HepG2 (cell line): ENCODE results near the gene SEMA3F. TPM values are rescaled to one million over a fixed set of nuclear protein-coding genes. Genes with fewer than 3 reads are reported as not detected.
A peak's percentile ranks its signal among the peaks of the same experiment; 100 is the strongest.

Experiments
- ATAD3A ChIP-seq: sonication (generic); formaldehyde crosslinking; IDR thresholded peaks from 2 replicates; pipeline ENCODE4 v1.4.0; 2020; ENCODE audit warnings: missing genetic modification reagents
- ATF4 ChIP-seq, 2 experiments: fragments of 450-650 bp in 1 of 2; sonication (generic) in 1 of 2; formaldehyde crosslinking; IDR thresholded peaks; 2 replicates each; pipeline versions ENCODE4 v1.5.0 to v1.8.0; 2020 to 2022; ENCODE audit warnings: mild to moderate bottlenecking in 1 of 2, missing genetic modification reagents in 1 of 2
- BRD4 ChIP-seq: sonication (generic); formaldehyde crosslinking; IDR thresholded peaks from 2 replicates; pipeline ENCODE4 v1.4.0; 2020; ENCODE audit warnings: missing genetic modification reagents
- CAMTA2 ChIP-seq: sonication (generic); formaldehyde crosslinking; IDR thresholded peaks from 2 replicates; pipeline ENCODE4 v1.4.0; 2020; ENCODE audit warnings: mild to moderate bottlenecking, missing genetic modification reagents, borderline replicate concordance
- FOXK2 ChIP-seq: fragments of 450-650 bp; IDR thresholded peaks from 2 replicates; pipeline ENCODE4 v1.6.1; 2016
- GABPB1 ChIP-seq: IDR thresholded peaks from 2 replicates; pipeline ENCODE4 v1.6.1; 2016; ENCODE audit warnings: mild to moderate bottlenecking, missing genetic modification reagents, moderate library complexity, missing compliant biosample characterization
- MEIS1 ChIP-seq: sonication (generic); formaldehyde crosslinking; IDR thresholded peaks from 2 replicates; pipeline ENCODE4 v1.9.0; 2021; ENCODE audit warnings: mild to moderate bottlenecking, missing genetic modification reagents, moderate library complexity, borderline replicate concordance
- MLX ChIP-seq: IDR thresholded peaks from 2 replicates; pipeline ENCODE4 v1.6.1; 2016
- MXD4 ChIP-seq: IDR thresholded peaks from 2 replicates; pipeline ENCODE4 v1.6.1; 2016; ENCODE audit warnings: mild to moderate bottlenecking, missing biosample characterization, missing genetic modification reagents
- NAIF1 ChIP-seq: sonication (generic); formaldehyde crosslinking; IDR thresholded peaks from 2 replicates; pipeline ENCODE4 v1.5.0; 2020; ENCODE audit warnings: mild to moderate bottlenecking, missing genetic modification reagents, borderline replicate concordance
- PHB2 ChIP-seq: fragments of 450-650 bp; IDR thresholded peaks from 2 replicates; pipeline ENCODE4 v1.6.1; 2018; ENCODE audit not compliant: partially characterized antibody
- SNAI1 ChIP-seq: sonication (generic); formaldehyde crosslinking; IDR thresholded peaks from 2 replicates; pipeline ENCODE4 v1.5.0; 2020; ENCODE audit warnings: mild to moderate bottlenecking, missing genetic modification reagents, borderline replicate concordance
- TFAP4 ChIP-seq: sonication (generic); IDR thresholded peaks from 2 replicates; pipeline ENCODE4 v1.6.1; 2016; ENCODE audit warnings: low read depth, borderline replicate concordance
- TFE3 ChIP-seq: IDR thresholded peaks from 2 replicates; pipeline ENCODE4 v1.6.1; 2016
- THAP8 ChIP-seq: sonication (generic); formaldehyde crosslinking; IDR thresholded peaks from 2 replicates; pipeline ENCODE4 v1.5.1; 2020; ENCODE audit warnings: missing genetic modification reagents, mild to moderate bottlenecking, borderline replicate concordance
- YY1 ChIP-seq: IDR thresholded peaks from 2 replicates; pipeline ENCODE4 v1.6.1; 2011; ENCODE audit warnings: low read length, low read depth, moderate library complexity, mild to moderate bottlenecking; ENCODE audit not compliant: insufficient read depth, insufficient replicate concordance
- ZFY ChIP-seq: sonication (generic); formaldehyde crosslinking; IDR thresholded peaks from 2 replicates; pipeline ENCODE4 v1.4.0; 2020; ENCODE audit warnings: missing genetic modification reagents
- ZNF232 ChIP-seq: sonication (generic); formaldehyde crosslinking; IDR thresholded peaks from 2 replicates; pipeline ENCODE4 v1.4.0; 2020; ENCODE audit warnings: missing genetic modification reagents, borderline replicate concordance
- ZNF414 ChIP-seq: sonication (generic); formaldehyde crosslinking; IDR thresholded peaks from 2 replicates; pipeline ENCODE4 v1.5.0; 2020; ENCODE audit warnings: missing genetic modification reagents
- ZNF441 ChIP-seq: sonication (generic); formaldehyde crosslinking; IDR thresholded peaks from 2 replicates; pipeline ENCODE4 v1.7.0; 2021; ENCODE audit warnings: missing genetic modification reagents, borderline replicate concordance
- ZNF543 ChIP-seq: sonication (generic); formaldehyde crosslinking; IDR thresholded peaks from 2 replicates; pipeline ENCODE4 v1.4.0; 2020; ENCODE audit warnings: mild to moderate bottlenecking, missing genetic modification reagents
- ZNF7 ChIP-seq: IDR thresholded peaks from 2 replicates; pipeline ENCODE4 v1.6.1; 2016; ENCODE audit warnings: missing biosample characterization, missing genetic modification reagents
- polyA plus RNA-seq, 8 experiments: library from polyadenylated mRNA; depleted of rRNA in 3 of 8; stranded (reverse) in 7 of 8; unstranded in 1 of 8; fragments of >200 nt; fragmentation: Illumina TruSeq in 4 of 8; extraction: Trizol in 4 of 8; gene quantifications; 2 replicates each; pipeline versions ENCODE4 v1.2.1 to v1.2.3, GENCODE V29; 2011 to 2016; ENCODE audit warnings: low read depth in 4 of 8, missing spikeins in 1 of 8, mixed read lengths in 1 of 8; ENCODE audit not compliant: insufficient read depth in 1 of 8
- total RNA-seq, 5 experiments: library from RNA; depleted of rRNA; stranded (reverse); fragments of >200 nt; fragmentation: Illumina TruSeq; extraction: Trizol; gene quantifications; 2 replicates each; pipeline ENCODE4 v1.2.3, GENCODE V29; 2016; ENCODE audit warnings: low read depth in 1 of 5

Gene SEMA3F
- total and polyA plus RNA-seq, 2 of the 13 experiments (the other 11 are each of a cell fraction or from before 2014, with no cell fraction given), result 7.6 to 17.2 TPM

- TF ChIP-seq ATF4 (CRISPR knock-in tag; IDR thresholded peaks at IDR 0.05) (no peak), MLX (0 out of 2 replicates have a peak, but pooled peaks have one; percentile 49), FOXK2 (no peak), MXD4 (CRISPR knock-in tag) (peak; percentile 70; the same call in 1 of the 2 replicates), THAP8 (CRISPR knock-in tag) (no peak), NAIF1 (CRISPR knock-in tag) (peak; percentile 63; the same call in 1 of the 2 replicates), ZNF232 (CRISPR knock-in tag) (0 out of 2 replicates have a peak, but pooled peaks have one; percentile 25), BRD4 (CRISPR knock-in tag) (no peak), YY1 (peak; percentile 83), MEIS1 (CRISPR knock-in tag) (no peak), ATAD3A (no peak), CAMTA2 (CRISPR knock-in tag) (no peak), ZNF7 (CRISPR knock-in tag) (no peak), SNAI1 (no peak), TFE3 (CRISPR knock-in tag) (peak; percentile 55; the same call in 1 of the 2 replicates), GABPB1 (peak; percentile 96), ZNF414 (peak; percentile 89; the same call in 1 of the 2 replicates), TFAP4 (no peak), ZNF441 (CRISPR knock-in tag) (0 out of 2 replicates have a peak, but pooled peaks have one; percentile 29), PHB2 (no peak), ZNF543 (CRISPR knock-in tag) (peak; percentile 44; the same call in 1 of the 2 replicates), ZFY (peak; percentile 78)
Measured at GRCh38 chr3:50227390-50228183, 72.5 kb downstream of the SEMA3F start (continued).
